ENCODE measurements around the gene HTR3E.
"Not testable (repeated sequence)": the region's sequence is repeated elsewhere in the genome, so short reads cannot be mapped to it uniquely, and the experiment has no call there.

The HTR3E gene

GRCh38 chr3:184116017-184116416, 19.2 kb downstream of the HTR3E start:
- DNase-seq: no peak

- DNase-seq: no peak
Observed at GRCh38 chr3:184117636-184118035, 20.8 kb downstream of the HTR3E start.

GRCh38 chr3:184121031-184121430, 24.2 kb downstream of the HTR3E start:
- DNase-seq: not testable (repeated sequence)

- no peak for DNase-seq
Observed at GRCh38 chr3:184126006-184126405, 29.1 kb downstream of the HTR3E start.

- DNase-seq: peak; percentile 8 to 15
Observed at GRCh38 chr3:184129012-184129411, 32.1 kb downstream of the HTR3E start.

- DNase-seq: no peak
Observed at GRCh38 chr3:184132945-184133344, 36.1 kb downstream of the HTR3E start.

- peak; percentile 73 to 77 for DNase-seq
Observed at GRCh38 chr3:184133840-184134745, 37.2 kb downstream of the HTR3E start.

- DNase-seq: no peak
Observed at GRCh38 chr3:184134746-184135148, 37.9 kb downstream of the HTR3E start.

- peak; percentile 89 to 91 for DNase-seq
Observed at GRCh38 chr3:184135149-184135910, 38.5 kb downstream of the HTR3E start, which contains the start of gene EIF2B5. Gene EIF2B5, plus strand, starts transcription at chr3:184135358. Its CDS starts 28 bp downstream, at chr3:184135386.

- no peak for DNase-seq
Observed at GRCh38 chr3:184135911-184136260, 39.0 kb downstream of the HTR3E start.

- no peak for DNase-seq
Observed at GRCh38 chr3:184140436-184140835, 43.6 kb downstream of the HTR3E start.

- DNase-seq: no peak
Observed at GRCh38 chr3:184142199-184142598, 45.3 kb downstream of the HTR3E start.

GRCh38 chr3:184143327-184143726, 46.5 kb downstream of the HTR3E start:
- DNase-seq: no peak

GRCh38 chr3:184144505-184144904, 47.6 kb downstream of the HTR3E start:
- DNase-seq: no peak

GRCh38 chr3:184145111-184145524, 48.3 kb downstream of the HTR3E start:
- peak; percentile 22 to 29 for DNase-seq

- no peak for DNase-seq
Observed at GRCh38 chr3:184145751-184146270, 48.9 kb downstream of the HTR3E start.

- DNase-seq: no peak
Observed at GRCh38 chr3:184148076-184148475, 51.2 kb downstream of the HTR3E start.

- no peak for DNase-seq
Observed at GRCh38 chr3:184149123-184149522, 52.3 kb downstream of the HTR3E start.

GRCh38 chr3:184149770-184150169, 52.9 kb downstream of the HTR3E start:
- not testable (repeated sequence) for DNase-seq

GRCh38 chr3:184154885-184155643, 58.2 kb downstream of the HTR3E start, which contains the start of gene DVL3:
Gene DVL3, plus strand, starts transcription at chr3:184155377. Its CDS starts 259 bp downstream, at chr3:184155636.
- DNase-seq: peak; percentile 36 to 52

GRCh38 chr3:184155644-184156521, 59.0 kb downstream of the HTR3E start:
- DNase-seq: peak; percentile 59 to 65

- no peak for DNase-seq
Observed at GRCh38 chr3:184156522-184156955, 59.7 kb downstream of the HTR3E start.

All from activated CD4-positive, alpha-beta T cell treated with anti-CD3 and anti-CD28 coated beads, Interleukin-2, amount 50 U/mL, for 48 hours (primary cell).